ENCODE data around the gene ANKRD36C.
"Not testable (repeated sequence)": the region's sequence is repeated elsewhere in the genome, so short reads cannot be mapped to it uniquely, and the experiment has no call there.

ANKRD36C gene

DNA sequence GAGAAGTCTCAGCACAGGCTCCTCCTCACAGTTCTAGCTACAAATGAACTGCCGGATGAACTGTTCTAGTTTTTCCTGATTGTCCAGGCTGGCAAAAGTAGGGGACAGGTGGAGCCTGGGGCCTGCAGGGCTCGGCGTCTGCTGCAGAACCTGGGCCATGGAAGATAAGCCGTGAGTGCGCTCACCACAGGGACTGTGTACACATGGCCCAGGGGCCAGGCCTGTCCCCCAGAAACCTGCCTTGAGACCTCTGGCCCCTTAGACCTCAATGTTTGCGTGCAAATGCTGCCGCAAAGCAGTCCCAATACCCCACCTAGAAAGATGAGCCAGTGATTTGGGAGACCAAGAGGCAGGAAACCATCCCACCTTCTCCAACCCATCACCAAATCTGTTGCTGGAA lies 30.5 kb upstream of the ANKRD36C start:
- H3K36me3 ChIP-seq (ENCODE audit: insufficient read depth, low read length); H3K79me2 ChIP-seq (ENCODE audit: control insufficient read depth, insufficient read depth, low read length, unreplicated experiment); H3K27ac ChIP-seq (ENCODE audit: low read depth, low read length); H3K27me3 ChIP-seq (ENCODE audit: insufficient read depth, low read length); H3K4me3 ChIP-seq (ENCODE audit: low read depth, low read length); H2AFZ ChIP-seq (ENCODE audit: low read length, unreplicated experiment); H3K4me1 ChIP-seq (ENCODE audit: control insufficient read depth, insufficient read depth, low read length, unreplicated experiment): not testable (repeated sequence)

DNA sequence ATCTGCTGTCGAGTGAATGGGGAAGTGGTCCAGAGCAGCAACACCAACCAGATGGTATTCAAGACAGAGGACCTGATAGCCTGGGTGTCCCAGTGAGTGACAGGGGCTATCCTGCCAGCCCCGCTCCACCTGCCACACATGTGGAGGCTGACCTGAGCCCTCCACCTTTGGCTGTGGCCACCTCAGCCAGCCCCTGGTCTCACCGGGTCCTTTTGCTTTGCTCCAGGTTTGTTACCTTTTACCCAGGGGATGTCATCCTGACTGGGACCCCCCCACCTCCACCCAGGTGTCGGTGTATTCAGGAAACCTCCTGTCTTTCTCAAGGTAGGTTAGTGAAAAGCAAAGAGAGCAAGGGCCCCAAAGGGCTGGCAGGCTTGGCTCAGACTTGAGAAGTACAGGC lies 29.5 kb upstream of the ANKRD36C start:
- not testable (repeated sequence) for H3K27ac ChIP-seq (ENCODE audit: low read depth, low read length); H3K27me3 ChIP-seq (ENCODE audit: insufficient read depth, low read length); H3K4me1 ChIP-seq (ENCODE audit: control insufficient read depth, insufficient read depth, low read length, unreplicated experiment); H3K79me2 ChIP-seq (ENCODE audit: control insufficient read depth, insufficient read depth, low read length, unreplicated experiment); H2AFZ ChIP-seq (ENCODE audit: low read length, unreplicated experiment); H3K36me3 ChIP-seq (ENCODE audit: insufficient read depth, low read length); H3K4me3 ChIP-seq (ENCODE audit: low read depth, low read length)

DNA sequence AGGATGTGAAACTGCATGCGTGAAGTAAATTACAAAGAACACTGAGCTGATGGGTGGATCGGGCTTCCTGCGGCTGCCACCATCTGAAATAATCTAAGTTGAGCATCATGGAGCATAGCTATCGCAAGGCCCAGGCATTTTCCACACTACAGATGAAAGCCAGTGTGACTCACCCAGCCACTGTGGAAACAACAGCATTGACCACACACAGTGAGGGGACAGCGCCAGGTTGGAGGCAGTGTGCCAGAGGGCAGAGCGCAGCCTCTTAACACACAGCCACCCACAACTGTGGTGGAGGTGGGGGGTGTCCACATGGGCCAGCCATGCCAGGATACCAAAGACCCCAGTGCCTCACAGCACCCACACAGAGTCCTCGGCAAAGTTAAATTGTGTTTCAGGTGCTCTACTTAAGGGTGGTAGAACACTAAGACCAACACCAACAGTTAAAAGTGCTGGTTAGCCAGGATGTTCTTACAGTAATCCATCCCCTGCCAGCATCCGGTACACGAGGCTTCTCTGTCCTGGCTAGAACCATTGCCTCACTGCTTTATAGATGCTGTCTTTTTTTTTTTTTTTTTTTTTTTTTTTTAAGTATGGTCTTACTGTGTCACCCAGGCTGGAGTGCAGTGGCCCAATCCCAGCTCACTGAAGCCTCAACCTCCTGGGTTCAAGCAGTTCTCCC lies 28.4 kb upstream of the ANKRD36C start:
- H3K27me3 ChIP-seq (ENCODE audit: insufficient read depth, low read length); H2AFZ ChIP-seq (ENCODE audit: low read length, unreplicated experiment); H3K4me3 ChIP-seq (ENCODE audit: low read depth, low read length); H3K4me1 ChIP-seq (ENCODE audit: control insufficient read depth, insufficient read depth, low read length, unreplicated experiment); H3K36me3 ChIP-seq (ENCODE audit: insufficient read depth, low read length); H3K27ac ChIP-seq (ENCODE audit: low read depth, low read length); H3K79me2 ChIP-seq (ENCODE audit: control insufficient read depth, insufficient read depth, low read length, unreplicated experiment): not testable (repeated sequence)

DNA sequence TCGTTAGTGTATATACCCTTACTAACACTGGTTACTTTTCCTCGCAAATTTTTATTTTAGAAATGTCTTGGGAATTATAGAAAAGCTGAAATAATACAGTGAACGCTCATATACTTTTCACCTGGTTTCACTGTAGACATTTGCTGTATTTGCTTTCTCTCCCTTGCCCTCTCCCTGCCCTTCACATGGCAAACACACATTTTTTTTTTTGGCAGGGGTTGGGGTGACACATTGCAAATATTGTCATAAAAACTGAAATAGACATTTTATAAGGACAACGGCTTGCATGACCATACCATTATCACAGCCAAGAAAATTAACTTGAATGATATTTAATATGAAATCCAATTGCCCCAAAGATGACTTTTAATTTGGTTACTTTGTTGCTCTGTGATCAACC lies 24.7 kb upstream of the ANKRD36C start:
- H3K79me2 ChIP-seq (ENCODE audit: control insufficient read depth, insufficient read depth, low read length, unreplicated experiment); H2AFZ ChIP-seq (ENCODE audit: low read length, unreplicated experiment); H3K36me3 ChIP-seq (ENCODE audit: insufficient read depth, low read length); H3K4me3 ChIP-seq (ENCODE audit: low read depth, low read length); H3K4me1 ChIP-seq (ENCODE audit: control insufficient read depth, insufficient read depth, low read length, unreplicated experiment); H3K27ac ChIP-seq (ENCODE audit: low read depth, low read length); H3K27me3 ChIP-seq (ENCODE audit: insufficient read depth, low read length): not testable (repeated sequence)

DNA sequence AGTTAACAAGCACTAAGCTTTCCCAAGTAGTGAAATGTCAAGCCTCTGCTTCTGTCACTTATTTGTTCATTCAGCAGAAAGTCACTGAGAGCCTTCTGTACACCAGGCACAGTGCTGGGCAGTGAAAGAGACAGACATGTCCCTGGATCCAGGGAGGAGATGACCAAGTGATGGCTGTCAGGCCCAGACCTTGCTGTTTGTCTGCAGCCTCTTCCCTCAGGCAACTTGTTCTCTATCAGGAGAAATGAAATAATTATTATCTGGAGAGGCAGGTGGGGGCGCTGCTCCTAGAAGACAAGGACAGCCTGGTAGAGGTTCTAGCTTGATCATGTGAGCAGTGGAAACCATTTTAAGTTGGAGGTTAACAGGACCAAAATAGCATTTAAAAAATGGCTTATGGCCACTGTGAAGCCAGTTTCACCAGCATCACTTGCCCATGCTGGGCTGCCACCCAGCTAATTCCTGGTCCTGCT lies 21.2 kb upstream of the ANKRD36C start:
- not testable (repeated sequence) for H3K4me3 ChIP-seq (ENCODE audit: low read depth, low read length); H3K27me3 ChIP-seq (ENCODE audit: insufficient read depth, low read length); H3K27ac ChIP-seq (ENCODE audit: low read depth, low read length); H3K36me3 ChIP-seq (ENCODE audit: insufficient read depth, low read length); H3K79me2 ChIP-seq (ENCODE audit: control insufficient read depth, insufficient read depth, low read length, unreplicated experiment); H2AFZ ChIP-seq (ENCODE audit: low read length, unreplicated experiment); H3K4me1 ChIP-seq (ENCODE audit: control insufficient read depth, insufficient read depth, low read length, unreplicated experiment)

DNA sequence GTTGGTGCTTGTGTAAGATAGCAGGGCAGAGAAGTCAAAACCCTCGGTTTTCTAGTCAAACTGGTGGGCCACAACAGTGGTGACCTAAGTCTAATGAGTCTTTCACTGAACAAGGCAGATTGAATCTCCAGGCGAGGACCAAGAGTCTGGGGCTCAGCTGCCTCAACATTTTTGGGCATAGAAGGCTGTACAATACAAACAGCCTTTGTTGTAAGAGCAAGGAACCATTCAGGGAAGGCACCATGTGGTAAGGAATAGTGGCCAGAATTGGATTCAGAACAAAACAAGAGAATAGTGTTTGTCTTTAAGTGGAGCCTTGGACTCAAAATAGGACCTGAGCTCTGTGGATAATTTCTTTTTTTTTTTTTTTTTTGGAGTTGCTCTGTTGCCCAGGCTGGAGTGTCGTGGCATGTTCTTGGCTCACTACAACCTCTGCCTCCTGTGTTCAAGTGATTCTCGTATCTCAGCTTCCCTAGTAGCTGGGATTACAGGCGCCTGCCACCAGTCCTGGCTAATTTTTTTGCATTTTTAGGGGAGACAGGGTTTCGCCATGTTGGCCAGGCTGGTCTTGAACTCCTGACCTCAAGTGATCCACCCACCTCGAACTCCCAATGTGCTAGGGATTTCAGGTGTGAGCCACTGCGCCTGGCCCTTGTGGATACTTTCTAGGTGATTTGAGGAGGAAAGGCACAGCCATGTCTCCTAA lies 20.6 kb upstream of the ANKRD36C start:
- H2AFZ ChIP-seq (ENCODE audit: low read length, unreplicated experiment); H3K4me1 ChIP-seq (ENCODE audit: control insufficient read depth, insufficient read depth, low read length, unreplicated experiment); H3K27ac ChIP-seq (ENCODE audit: low read depth, low read length); H3K4me3 ChIP-seq (ENCODE audit: low read depth, low read length); H3K27me3 ChIP-seq (ENCODE audit: insufficient read depth, low read length); H3K36me3 ChIP-seq (ENCODE audit: insufficient read depth, low read length); H3K79me2 ChIP-seq (ENCODE audit: control insufficient read depth, insufficient read depth, low read length, unreplicated experiment): not testable (repeated sequence)

DNA sequence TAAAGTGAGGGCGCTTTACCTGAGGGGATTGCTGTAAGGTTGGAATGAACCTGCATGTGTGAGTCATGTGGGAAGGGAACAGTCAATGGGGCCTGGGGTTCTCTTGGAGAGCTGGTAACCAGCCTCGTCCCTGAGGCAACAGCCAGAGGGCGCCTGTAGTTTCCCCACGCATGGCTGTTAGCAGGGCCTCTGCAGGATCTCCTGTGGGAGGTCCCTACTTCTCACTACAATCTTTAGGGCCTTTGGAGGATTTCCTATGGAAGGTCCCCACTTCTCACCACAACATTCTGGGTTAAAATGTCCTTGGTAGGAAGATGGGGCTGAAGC lies 19.5 kb upstream of the ANKRD36C start:
- Histone ChIP-seq H3K4me3 (ENCODE audit: low read depth, low read length) (0 out of 2 replicates have a peak overlapping the region, but pooled peaks have one; percentile 47), H3K27me3 (ENCODE audit: insufficient read depth, low read length) (peaks cover 20% of the 10 kb centered on the region; the same call in 1 of the 2 replicates)
- H3K79me2 ChIP-seq (ENCODE audit: control insufficient read depth, insufficient read depth, low read length, unreplicated experiment); H3K36me3 ChIP-seq (ENCODE audit: insufficient read depth, low read length); H2AFZ ChIP-seq (ENCODE audit: low read length, unreplicated experiment); H3K4me1 ChIP-seq (ENCODE audit: control insufficient read depth, insufficient read depth, low read length, unreplicated experiment); H3K27ac ChIP-seq (ENCODE audit: low read depth, low read length): not testable (repeated sequence)

DNA sequence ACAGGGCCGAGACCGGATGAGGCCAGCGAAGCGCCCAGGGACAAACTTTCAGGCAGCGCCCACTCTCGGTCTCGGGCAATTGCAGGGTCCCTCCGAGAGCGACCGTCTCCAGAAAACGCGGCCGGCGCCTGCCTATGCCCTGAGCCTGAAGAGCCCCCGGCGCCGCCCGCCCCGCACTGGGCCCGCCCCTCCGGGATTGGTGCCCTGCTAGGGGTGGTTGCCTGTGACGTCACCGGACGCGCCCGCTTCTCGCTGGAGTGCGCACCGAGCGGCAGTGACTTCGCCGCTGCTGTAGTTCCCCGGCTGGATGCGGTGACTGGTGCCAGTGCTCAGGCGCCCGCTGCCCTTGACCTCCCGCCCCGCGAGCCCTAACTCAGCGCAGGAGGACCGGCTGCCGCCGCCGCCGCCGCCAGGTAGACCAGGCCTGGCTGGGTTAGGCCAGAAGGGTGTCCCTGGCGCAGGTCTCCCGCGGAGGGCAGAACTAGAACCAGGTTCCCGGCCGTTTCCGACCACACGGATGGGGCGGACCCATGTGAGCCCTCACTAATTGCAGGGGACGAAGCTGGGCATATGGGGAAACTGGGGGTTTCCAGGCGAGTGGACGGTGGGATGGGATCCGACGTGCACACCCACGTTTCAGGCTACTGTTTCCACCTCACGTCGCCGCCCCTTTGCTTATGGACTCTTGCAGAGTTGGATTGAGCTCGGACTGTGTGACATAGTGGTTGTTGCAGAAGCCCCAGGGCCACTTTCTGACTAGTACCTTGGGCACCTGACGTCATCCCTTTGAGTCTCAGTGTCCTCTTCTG lies 18.9 kb upstream of the ANKRD36C start:
- Histone ChIP-seq H2AFZ (ENCODE audit: low read length, unreplicated experiment) (peak overlapping the region; percentile 38), H3K27me3 (ENCODE audit: insufficient read depth, low read length) (peaks cover 26% of the 10 kb centered on the region; the same call in 1 of the 2 replicates), H3K4me3 (ENCODE audit: low read depth, low read length) (peak overlapping the region; percentile 71)
- H3K79me2 ChIP-seq (ENCODE audit: control insufficient read depth, insufficient read depth, low read length, unreplicated experiment); H3K36me3 ChIP-seq (ENCODE audit: insufficient read depth, low read length); H3K27ac ChIP-seq (ENCODE audit: low read depth, low read length); H3K4me1 ChIP-seq (ENCODE audit: control insufficient read depth, insufficient read depth, low read length, unreplicated experiment): not testable (repeated sequence)

DNA sequence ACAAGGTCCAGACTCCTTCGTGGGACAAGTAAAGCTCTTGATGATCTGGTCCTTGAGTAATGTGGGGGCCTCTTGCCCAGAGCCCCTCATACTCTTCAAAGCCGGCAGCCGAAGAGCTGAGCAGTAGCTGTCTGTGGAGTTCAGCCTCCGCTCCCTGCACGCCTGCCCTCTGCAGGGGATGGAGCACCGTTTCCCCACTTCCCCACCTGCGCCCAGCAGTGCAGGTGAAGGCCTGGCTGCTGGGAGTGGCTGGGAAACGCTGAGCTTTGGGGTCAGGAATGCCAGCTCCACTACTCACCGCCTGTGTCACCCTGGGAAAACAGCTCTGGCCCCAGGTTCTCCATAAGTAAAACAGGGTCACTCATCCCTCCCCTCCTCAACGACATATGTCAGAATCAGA lies 18.2 kb upstream of the ANKRD36C start:
- Histone ChIP-seq H3K27me3 (ENCODE audit: insufficient read depth, low read length) (peaks cover 31% of the 10 kb centered on the region; the same call in 1 of the 2 replicates), H3K4me3 (ENCODE audit: low read depth, low read length) (peak overlapping the region; percentile 71)
- not testable (repeated sequence) for H2AFZ ChIP-seq (ENCODE audit: low read length, unreplicated experiment); H3K4me1 ChIP-seq (ENCODE audit: control insufficient read depth, insufficient read depth, low read length, unreplicated experiment); H3K27ac ChIP-seq (ENCODE audit: low read depth, low read length); H3K36me3 ChIP-seq (ENCODE audit: insufficient read depth, low read length); H3K79me2 ChIP-seq (ENCODE audit: control insufficient read depth, insufficient read depth, low read length, unreplicated experiment)

DNA sequence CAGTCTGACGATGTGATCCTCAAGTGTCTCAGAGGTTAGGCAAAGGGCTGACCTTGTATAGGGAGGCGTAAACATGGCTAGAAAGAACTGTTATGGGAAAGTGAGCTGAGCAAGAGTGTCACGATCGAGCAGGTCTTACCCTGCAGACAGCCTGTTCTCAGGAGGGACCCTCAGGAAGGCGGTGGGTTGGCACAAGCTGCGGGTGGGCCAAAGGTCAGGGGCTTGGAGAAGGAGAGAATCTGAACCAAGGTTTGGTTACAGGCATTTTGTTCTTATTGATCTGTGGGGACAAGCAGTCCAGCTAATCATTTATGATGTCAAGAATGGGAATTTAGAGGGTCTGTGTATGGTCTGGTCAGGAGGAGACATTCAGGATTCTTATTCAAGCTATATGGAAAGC lies 16.4 kb upstream of the ANKRD36C start:
- H3K4me1 ChIP-seq (ENCODE audit: control insufficient read depth, insufficient read depth, low read length, unreplicated experiment); H3K36me3 ChIP-seq (ENCODE audit: insufficient read depth, low read length); H3K4me3 ChIP-seq (ENCODE audit: low read depth, low read length); H3K79me2 ChIP-seq (ENCODE audit: control insufficient read depth, insufficient read depth, low read length, unreplicated experiment); H3K27ac ChIP-seq (ENCODE audit: low read depth, low read length); H2AFZ ChIP-seq (ENCODE audit: low read length, unreplicated experiment): not testable (repeated sequence)
- peaks cover 36% of the 10 kb centered on the region for H3K27me3 ChIP-seq (ENCODE audit: insufficient read depth, low read length)

DNA sequence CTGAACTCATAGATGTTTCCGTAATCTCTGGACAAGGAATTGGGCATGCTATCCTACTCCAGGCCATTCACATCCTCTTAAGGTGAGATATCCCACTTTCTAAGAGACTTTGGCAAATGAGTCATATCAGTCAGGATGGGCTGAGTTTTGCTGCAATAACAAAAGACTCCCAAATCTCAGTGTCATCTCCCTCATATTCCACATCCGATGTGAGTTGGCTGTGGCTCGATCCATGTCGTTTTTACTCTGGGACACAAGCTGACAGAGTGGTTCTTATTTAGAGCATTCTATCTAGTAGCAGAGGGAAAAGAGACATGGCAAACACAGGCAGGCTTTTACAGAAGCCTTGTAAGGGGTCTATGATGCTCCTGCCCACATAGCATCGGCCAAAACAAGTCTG lies 14.6 kb upstream of the ANKRD36C start:
- H2AFZ ChIP-seq (ENCODE audit: low read length, unreplicated experiment); H3K4me3 ChIP-seq (ENCODE audit: low read depth, low read length); H3K27ac ChIP-seq (ENCODE audit: low read depth, low read length); H3K79me2 ChIP-seq (ENCODE audit: control insufficient read depth, insufficient read depth, low read length, unreplicated experiment); H3K36me3 ChIP-seq (ENCODE audit: insufficient read depth, low read length); H3K4me1 ChIP-seq (ENCODE audit: control insufficient read depth, insufficient read depth, low read length, unreplicated experiment): not testable (repeated sequence)
- peaks cover 42% of the 10 kb centered on the region for H3K27me3 ChIP-seq (ENCODE audit: insufficient read depth, low read length)
